NCI-H146 (cell line): ENCODE measurements around the gene PSMB8.

ENCODE experiments used
- DNase-seq: peaks from one replicate; lab custom pipeline; 2025; lab: John Stamatoyannopoulos, UW

Gene PSMB8

DNA sequence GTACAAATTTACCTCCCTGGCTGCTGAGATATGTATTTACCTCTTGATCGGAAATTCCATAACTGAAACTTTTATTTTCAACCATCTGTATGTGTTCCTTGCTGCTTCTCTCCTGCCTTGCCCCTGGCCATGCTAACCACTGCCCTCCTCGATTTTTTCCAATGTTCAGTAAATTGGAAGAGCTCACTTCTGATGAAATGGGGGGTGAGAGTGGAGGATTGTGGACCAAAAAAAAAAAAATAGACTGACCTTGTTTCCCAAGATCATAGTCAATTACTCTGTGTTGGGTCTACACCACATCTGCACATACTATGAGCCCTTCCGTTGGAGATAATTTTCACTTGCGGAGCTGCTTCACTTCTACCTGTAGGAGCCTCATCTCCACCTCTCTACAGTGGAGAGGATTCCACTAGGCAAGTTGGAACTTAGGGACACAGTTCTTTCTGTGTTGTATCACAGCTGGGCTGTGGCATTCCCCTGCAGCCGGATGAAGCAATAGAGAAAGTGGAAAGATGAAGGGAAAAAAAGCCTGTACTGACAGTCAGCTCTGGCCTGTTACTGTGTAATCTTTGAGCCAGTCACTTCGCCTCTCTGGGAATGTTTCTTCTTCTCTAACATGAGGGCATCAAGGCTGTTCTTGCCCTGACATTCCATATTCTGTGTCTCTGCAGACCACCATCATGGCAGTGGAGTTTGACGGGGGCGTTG lies 11.8 kb upstream of the PSMB8 start:
- no peak for DNase-seq

DNA sequence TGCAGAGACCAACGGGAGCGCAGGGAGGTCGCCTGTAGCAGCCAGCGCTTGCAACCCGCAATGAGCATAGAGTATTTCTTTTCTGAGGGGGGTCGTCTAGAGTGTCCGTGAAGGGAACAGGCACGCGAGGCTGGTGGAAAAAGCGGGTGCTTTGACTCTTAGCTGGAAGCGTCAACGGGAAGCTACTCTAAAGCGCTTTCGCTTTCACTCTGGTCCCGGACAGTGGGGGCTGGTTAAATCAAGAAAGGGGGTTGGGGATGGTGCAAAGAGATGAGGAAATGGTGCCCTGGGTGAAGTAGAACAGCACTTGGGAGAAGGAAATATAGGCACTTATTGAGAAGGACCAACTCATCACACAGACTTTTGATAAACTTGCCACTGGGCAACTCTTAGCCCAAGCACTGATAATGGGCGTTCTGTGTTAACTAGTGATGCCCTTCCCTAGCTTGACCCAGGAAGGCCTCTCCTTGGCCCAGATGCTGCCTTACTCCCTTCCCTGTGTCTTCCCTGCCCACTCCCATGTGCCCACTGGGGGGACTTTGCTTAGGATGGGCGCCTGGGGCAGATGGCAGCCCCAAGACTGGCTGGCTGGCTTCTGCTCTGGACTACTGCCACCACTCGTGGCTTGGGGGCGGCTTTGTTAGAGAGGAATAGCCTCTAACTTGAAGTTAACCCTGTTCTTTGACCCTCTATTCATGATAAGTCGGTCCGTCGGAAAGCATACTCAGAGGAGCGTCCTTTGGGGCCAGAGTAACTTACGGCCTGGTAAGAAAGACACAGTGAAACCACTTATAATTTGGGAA lies 10.7 kb upstream of the PSMB8 start:
- DNase-seq = no peak

GRCh38 chr6:32853541-32854375 lies 9.9 kb upstream of the PSMB8 start, which contains the start of the genes PSMB9 and TAP1:
Gene PSMB9, plus strand, starts transcription at chr6:32854192. Its CDS starts 38 bp downstream, at chr6:32854230.
Gene TAP1, minus strand, starts transcription at chr6:32853704. Its CDS starts 68 bp downstream, at chr6:32853636.
- peak; percentile 70 for DNase-seq

DNA sequence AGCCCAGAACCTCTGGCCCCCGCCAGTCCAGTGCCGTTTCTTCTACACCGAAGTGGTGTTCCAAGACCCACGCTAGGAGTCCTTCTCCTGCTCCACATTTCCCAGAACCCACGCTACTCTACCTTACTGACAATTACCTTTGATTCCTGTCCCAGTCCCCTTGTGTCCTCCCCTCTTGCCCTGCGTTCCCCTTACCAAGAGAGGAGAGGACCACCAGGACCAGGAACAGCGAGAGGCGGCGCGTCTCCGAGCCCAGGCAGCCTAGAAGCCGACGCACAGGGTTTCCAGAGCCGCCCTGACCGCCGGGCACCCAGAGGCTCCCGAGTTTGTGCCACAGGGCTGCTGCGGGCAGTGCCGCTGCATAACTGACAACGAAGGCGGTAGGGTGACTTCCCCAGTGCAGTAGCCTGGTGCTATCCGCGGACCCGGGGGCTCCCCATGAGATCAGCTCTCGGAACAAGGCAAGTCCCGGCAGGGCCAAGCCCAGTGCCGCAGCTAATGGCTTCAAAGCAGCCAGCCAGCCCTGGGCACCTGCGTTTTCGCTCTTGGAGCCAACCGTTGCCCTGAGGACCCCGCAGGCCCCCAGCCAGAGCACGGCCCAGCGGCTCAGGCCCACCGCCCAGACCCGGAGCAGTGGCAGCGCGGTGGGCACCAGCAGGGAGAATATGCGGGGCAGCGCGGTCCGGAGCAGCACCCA lies 9.1 kb upstream of the PSMB8 start:
- DNase-seq = no peak

DNA sequence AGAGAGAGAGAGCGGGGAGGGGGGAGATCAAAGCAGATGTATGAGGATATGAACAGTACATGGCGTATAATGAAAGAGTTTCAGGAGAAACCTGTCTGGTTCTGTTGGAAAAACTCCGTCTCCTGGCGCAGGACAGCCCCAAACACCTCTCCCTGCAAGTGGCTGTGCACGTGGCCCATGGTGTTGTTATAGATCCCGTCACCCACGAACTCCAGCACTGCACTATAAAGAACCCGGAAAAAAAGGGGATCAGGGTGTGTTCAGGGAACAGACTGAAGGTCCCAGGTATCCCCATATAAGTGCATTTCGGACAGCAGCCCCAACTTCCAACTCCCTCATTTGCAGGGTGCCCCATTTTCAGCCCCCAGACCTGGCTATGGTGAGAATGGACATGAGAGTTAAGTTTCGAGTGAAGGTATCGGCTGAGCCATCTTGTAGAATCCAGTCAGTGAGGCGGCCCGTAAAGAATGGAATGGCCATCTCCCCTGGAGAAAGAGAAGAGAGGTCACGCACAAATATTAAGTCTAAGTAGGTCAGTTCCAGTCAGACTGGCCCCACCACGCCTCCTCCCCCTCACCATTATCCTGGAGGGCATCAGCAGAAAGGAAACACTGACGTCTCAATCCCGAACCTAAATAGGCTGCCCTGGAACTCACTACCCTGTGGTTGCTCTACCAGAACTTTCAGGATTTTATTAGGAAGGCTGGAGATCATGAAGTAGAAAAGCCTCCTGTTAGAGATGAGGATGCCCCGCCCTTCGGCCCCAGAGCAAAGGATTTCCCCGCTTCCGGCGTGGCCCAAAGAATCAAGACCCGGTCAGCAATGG lies 8.4 kb upstream of the PSMB8 start:
- DNase-seq = no peak

GRCh38 chr6:32851025-32851424 lies 7.2 kb upstream of the PSMB8 start:
- DNase-seq = no peak

GRCh38 chr6:32849126-32849525 lies 5.3 kb upstream of the PSMB8 start:
- DNase-seq = no peak

- no peak for DNase-seq
These were observed 3.9 kb upstream of the PSMB8 start for GRCh38 chr6:32847795-32848194.

- DNase-seq = no peak
These were observed 3.2 kb upstream of the PSMB8 start for GRCh38 chr6:32847004-32847403.

DNA sequence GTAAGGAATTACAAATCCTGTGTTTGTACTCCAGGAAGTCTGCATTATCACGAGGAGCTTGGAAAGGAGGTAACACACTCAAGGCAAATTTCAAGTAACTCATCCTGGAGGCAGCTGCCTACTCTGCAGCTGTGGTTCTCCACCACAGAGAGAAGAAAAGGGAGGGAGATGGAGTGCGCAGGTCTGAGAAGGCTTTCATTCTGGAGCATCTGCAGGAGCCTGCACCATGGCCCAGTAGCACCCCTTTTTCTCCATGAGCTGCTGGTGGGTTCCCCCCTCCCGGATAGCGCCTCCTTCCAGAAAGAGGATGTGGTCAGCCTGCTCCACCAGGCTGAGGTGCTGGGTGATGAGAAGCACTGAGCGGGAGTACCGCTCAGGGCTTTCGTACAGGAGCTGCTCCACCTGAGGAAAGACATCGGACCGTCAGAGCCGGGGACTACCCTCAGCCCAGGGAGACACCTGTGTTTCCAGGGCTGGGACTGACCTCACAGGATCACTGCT lies 1.6 kb upstream of the PSMB8 start:
- DNase-seq = no peak

DNA sequence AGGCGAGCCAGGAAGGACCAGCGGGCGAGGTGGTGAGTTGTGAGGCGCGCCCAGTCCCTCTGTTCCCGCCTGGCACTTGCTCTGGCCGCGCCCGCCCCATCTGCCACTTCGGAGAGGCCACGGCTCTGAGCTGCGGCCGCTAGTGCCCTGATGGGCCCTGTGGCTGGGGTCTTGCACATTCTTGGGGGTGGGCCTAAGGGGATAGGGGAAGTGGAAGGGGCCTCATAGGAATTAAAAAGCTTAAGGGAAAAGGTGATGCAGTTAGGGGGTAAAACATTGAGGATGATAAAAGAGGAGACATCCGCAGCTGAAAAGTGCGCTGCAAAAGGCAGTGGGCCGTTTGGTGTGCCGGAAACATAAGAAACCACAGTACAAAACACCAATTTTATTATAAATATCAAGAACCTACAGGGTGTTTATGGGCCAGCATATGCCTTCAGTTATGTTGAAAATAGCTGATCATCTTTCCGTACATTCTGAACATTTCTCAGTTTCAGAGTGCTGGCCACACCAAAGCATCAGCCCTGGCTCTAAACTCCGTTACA lies 1.1 kb upstream of the PSMB8 start:
- no peak for DNase-seq

DNA sequence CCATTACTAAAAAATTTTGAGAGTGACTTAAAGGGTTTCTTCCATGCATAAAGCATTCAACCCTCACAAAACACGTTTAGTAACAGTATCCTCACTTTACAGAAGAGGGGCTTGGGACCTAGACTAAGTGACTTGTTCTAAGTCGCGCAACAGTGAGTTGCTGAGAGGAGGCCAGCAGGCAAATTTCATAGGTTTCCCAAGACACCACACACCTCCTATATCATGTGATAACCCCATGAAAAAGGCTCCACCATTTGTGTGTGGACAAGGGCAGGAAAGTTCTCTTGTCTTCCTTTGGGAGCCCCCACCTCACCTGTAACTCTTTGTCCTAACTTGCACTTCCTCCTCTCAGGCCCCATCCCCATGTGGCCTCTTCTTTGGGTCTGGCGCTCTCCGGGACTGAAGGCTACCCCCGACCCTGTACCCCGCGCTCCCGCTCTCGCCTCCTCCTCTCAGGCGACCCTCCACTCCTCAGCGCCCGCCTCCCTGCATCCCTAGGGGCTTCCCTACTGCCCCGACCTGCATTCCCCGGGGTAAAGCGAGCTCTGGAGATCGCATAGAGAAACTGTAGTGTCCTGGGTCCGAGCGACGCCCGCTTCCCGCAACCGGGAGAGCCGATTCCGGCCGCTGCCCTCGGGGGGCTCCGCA lies 392 bp downstream of the PSMB8 start:
- no peak for DNase-seq

DNA sequence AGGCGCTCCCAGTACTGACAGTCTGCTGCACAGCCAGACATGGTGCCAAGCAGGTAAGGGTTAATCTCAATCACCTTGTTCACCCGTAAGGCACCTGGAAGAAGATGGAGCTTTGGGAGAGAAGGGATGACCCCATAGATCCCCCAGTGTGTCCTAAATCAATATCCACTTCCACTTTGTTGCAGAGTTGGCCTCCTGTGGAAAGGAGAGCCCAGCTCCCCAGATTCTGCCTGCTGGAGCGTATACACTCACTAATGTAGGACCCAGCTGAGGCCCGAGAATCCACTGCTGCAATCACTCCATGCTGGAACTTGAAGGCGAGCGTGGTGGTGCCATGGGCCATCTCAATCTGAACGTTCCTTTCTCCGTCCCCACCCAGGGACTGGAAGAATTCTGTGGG lies 1.2 kb downstream of the PSMB8 start:
- DNase-seq = no peak

DNA sequence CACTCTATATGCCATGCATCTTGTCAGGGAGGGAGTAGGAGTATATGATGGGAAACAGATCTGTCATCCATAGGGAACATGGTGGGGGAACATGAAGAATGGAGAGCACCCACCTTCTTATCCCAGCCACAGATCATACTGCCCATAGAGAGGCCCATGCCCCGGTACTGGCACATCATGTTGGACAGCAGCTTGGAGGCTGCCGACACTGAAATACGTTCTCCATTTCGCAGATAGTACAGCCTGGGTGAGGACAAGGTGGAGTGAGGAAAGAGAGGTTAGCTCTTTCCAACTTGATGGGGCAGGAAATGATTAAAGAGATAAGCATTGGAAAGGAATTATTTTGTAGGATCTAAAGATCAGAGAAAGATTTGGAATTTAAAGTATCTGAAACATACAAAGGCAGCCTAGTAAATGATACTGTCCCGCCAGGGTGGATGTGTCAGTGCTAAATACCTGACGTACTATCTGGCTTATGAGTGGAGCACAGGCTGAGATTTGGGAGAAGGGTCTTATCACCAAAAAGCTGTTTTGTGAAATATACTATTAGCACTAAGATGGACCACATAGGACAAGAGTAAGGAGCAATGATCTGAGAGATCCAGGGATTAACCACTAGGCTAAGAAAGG lies 1.7 kb downstream of the PSMB8 start:
- DNase-seq = no peak

DNA sequence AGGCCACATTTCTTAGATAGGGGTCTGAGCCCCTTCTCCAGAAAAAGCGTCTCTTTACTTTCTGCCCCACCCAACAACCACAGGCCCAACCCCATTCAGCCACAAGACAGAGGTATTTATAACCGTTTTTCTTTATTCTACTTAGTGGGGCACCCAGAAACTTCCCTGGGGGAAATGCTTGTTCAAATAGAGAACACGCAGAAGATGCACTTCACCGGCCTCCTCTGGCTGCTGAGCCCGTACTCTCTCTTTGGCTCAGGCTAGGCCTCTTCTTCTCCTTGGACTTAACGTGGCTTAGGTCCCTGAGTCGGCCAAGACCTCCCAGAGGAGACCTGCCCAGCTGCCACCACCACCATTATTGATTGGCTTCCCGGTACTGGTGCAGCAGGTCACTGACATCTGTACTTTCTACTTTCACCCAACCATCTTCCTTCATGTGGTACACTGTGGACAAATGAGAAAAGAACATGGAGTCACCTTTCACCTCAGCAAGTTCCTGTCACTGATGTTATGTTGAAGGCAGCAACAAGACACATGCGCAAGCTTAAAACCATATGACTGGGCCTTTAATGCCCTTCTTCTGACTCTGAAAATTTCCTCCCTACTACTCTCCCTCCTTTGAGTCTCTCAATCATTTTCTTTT lies 3.1 kb downstream of the PSMB8 start:
- DNase-seq = no peak

DNA sequence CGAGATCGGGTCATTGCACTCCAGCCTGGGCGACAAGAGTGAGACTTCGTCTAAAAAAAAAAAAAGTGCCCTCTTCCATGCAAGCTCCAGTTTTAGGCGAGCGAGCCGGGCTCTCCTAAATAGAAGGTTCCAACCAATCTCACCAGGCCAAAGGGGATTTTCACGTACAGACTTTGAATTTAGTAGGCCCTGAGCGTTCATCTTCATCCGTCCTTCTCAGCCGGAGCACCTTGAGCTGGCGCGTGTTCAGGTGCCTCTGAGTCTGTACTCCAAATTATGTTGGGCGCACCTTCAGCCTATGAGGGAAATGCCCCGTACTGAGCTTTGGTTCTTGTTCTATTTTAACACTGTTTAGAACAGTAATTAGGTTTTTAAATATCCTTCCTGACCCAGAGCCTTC lies 4.5 kb downstream of the PSMB8 start:
- DNase-seq = no peak

DNA sequence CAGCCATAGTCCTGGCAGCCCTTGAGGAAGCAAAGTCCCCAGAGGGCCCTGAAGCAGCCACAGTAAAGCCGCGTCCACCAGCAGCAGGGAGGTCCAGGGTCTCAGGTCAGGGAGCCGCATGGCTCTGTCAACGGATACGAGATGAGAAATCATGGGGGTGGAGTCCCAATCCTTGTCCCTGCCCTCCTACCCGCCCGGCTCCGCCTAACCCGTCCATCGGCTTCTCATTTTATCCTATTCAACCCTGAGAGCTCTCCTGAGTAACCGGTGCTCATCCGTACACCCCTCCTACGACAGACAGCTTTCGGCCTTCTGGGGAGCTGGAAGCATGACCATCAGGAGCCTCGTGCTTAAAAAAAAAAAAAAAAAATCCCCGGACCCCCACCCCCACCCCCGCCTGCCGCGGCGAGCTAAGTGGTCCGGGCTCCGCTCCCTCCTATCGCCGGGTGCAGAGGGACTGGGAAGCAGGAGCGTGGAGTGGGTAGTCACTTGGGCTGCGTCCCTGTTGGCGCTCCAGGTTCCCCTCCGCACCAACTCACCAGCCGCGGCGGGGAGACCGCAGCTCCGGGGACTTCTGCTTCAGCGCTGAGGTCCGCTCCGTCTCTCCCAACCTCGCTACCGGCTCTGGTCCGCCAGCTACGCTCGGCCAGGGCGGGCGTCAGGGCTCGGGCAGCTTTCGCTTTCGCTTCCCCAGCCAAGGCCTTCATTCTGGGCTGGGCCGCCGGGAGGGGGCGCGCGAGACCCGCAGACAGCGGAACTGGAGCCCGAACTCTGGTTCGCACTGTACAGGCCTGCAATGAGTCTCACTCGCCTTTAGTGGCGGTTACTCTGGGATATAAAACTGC lies 5.5 kb downstream of the PSMB8 start, which contains the start of gene TAP2:
TAP2 (minus strand) TSS at position 626 of the 845 bp plus-strand sequence; CDS start at position 120, 506 bp downstream.
- peak; percentile 82 for DNase-seq

GRCh38 chr6:32837651-32838113 lies 6.2 kb downstream of the PSMB8 start:
- no peak for DNase-seq
